Measurements from ENCODE around the gene CNFN.

The CNFN gene

DNA sequence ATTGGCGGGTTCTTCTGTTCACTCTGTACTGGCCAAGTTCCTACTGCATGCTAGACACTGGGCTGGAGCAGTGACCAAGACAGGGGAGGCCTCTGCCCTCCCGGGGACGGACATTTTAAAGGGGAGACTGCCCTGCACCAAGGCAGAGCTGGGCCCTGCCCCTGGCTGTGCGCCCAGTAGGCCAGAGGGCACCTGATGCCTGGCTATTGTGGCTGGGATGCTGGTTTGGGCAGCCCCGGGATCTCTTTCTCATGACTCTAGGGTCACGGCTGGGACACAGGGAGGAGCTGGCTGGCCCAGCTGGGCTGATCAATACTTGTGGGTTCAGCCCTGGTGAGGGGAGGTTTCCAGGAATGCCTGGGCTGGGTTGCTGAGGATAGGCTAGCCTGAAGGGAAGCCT is 19.4 kb upstream of the CNFN start:
- no peak for DNase-seq (ENCODE audit: low spot score)

- DNase-seq (ENCODE audit: low spot score): no peak
These were observed 17.7 kb upstream of the CNFN start for GRCh38 chr19:42407816-42408175.

DNA sequence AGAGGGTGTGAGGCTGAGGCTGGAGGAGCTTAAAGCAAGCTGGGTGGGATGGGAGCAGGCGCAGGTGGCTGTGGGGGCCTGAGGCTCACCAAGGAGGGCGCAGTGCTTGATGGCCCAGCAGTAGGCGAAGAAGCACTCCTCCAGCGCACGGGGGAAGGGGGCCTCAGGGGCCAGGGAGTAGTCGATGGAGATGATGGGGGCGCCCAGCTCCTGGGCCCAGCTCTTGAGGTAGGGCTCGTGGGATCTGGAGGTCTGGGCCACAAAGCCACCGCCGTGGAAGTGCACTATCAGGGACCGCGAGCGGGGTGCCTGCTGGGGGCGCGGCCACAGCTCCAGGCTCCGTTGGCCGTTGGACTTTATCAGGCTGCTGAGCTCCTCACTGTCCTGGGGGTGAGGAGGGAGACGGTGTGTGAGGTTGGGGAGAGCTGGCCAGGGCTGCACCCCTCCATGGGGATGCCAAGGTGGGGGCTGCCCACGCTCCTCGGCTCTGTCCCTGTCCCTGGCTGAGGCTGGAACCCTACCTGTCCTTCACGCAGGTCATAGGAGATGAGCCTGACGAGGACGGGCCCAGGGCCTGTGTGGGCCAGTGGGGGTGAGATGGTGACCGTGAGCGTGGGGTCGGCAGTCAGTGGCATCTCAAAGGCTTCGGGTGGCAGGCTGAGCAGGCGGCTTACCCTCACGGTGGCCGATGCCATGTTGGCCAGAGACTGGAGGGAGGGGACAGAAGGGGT is 17.2 kb upstream of the CNFN start:
- DNase-seq (ENCODE audit: low spot score): no peak

DNA sequence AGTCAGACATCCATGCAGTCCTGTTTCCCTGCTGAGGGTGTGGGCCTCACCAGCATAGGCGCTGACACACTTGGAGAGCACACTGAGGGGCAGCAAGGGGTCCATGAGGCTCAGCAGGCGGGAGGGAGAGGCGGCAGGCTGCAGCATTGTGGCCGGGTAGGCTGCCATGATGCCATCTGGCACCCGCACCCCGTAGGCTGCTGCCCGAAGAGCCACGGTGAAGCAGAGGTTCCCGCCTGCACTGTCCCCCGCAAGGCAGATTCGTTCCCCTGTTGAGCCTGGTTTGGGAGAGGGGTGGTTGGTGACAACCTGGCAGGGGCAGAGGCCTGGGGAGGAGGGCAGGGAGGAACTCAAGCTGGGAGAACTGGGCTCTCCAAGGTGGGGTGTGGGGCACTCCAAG is 16.0 kb upstream of the CNFN start:
- DNase-seq (ENCODE audit: low spot score): no peak

- no peak for DNase-seq (ENCODE audit: low spot score)
These were observed 13.5 kb upstream of the CNFN start for GRCh38 chr19:42403586-42403985.

DNA sequence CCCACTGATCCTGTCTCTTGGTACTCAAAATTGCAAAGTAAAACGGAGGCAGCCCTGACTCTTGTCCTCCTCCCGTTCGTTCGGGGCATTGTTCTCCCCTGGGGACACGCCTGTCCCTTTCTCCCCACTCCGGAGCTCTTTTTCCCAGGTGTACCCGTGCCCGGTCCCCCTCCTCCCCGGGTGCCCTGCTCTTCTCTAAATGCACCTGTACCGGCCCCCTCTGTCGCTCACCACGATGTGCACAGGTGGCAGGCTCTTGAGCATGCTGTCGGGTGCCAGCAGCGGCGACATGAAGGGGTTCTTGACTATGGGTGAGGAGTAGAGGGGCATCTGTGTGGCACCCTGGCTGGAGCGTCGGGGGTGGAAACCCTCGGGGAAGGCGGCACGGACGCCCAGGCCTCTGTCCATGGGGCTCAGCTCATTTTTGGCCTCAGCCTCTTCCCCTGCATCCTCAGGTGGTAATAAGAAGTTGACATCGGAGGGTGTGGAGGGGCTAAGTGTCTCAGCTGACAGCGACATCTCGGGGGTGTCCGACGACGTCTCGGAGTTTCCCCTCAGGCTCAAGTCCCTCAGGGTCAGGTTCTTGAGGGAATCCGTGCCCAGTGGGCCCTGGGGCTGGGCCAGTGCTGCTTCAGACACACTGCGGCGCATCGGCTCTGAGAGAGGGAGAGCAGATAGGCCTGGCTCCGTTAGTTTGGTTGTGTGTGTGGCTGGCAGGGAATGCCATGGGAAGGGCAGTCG is 12.4 kb upstream of the CNFN start:
- DNase-seq (ENCODE audit: low spot score): no peak

DNA sequence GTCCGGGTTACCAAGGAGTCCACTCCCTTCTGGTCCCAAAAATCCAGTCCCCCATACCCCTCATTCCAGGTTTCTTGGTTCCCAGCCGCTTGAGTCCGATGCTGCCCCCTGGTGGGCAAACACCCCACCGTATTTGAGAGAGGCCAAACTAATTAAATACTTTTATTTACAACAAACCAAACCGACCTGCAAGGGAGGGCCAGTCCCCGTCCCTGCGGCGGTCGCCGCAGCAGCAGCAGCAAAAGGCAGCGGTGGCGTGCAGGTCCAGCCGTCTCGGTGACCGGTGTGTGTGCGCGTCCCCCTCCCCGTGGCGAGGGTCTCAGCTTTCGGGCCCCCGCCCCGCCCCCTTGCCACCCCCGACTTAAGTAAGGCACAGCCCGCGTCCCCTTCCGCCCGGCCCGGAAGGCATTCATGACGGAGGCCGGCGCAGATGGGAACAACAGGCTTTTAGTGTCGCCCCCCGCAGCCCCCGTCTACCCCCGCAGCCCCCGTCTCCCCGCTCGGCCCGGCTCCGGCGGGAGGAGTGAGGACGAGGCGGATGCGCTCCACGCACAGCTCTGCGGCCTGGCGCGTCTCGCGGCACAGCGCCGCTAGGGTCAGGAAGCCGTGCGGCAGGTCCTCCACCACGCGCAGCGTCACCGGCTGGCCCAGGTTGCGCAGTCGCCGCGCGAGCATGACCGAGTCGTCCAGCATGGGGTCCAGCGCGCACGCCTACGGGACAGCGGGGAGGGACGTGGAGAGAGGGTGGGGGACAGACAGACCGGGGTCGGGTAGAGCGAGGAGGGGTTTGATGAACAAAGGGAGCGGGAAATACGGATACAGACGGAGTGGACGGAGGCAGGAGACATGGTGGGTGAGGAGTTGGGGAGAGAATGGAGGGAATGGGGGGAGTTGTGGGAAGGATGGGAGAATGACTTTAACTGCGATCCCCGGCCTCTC is 11.5 kb upstream of the CNFN start:
- DNase-seq (ENCODE audit: low spot score): peak; percentile 78

GRCh38 chr19:42400404-42400803 is 10.3 kb upstream of the CNFN start:
- DNase-seq (ENCODE audit: low spot score): no peak

GRCh38 chr19:42397263-42398166 is 7.4 kb upstream of the CNFN start:
- DNase-seq (ENCODE audit: low spot score): no peak

DNA sequence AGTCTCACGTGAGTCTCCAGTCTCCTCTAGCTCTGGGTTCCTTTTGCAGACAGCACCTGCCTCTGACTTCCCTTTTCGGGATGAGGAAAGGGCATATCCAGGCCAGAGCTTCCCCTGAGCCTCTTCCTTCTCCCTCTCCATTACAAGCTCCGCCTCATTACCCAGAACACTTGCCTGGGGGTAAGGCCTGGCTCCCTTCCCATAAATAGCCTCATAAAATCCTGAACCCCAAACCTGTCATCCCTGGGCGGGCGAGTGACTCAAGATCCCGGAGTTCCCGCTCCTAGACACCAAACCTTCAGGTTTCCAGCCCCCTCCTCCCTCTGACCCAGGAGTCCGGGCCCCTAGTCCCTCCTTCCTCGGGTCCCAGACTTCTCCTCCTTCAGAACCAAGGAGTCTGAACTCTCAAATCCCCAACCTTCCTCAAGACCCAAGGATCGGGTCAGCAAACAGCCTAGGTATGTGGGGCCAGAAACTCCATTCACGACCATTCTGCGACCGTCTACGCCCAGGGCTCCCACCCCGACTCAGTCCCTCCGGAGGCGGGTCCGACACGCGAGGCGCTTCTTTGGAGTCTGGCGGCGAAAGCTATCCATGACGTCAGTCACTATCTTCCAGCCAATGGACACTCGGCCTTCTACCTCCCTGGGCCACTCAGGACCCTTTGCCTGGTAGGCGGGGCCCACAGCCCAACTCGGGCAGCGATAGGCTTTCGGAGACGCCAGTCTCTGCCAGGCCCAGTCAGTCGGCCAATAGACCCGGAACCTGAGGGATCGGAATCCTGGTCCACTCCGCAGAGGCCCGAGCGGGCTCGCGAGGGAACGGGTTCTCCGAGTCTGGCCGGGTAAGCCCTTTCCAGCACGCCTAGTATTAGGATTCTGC is 6.5 kb upstream of the CNFN start:
- peak; percentile 99 for DNase-seq (ENCODE audit: low spot score)

DNA sequence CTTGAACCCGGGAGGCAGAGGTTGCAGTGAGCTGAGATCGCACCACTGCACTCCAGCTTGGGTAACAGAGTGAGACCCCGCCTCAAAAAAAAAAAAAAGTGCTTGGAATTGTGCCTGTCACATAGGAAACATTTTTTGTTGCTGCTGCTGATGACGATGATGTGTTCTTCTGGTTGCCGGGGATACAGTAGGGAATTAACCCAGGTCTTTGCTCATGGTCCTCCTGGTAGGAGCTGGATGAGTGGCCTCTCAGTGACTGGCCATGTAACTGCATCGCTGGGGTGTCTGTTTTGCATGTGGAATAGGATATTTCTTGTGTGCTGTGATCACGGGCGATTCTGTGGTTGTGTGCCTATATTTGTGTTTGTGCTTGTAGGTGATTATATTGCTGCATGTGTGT is 4.7 kb upstream of the CNFN start:
- DNase-seq (ENCODE audit: low spot score): no peak

- no peak for DNase-seq (ENCODE audit: low spot score)
These were observed 2.1 kb upstream of the CNFN start for GRCh38 chr19:42392165-42392564.

GRCh38 chr19:42388851-42389489 is 1.1 kb downstream of the CNFN start:
- DNase-seq (ENCODE audit: low spot score): no peak

DNA sequence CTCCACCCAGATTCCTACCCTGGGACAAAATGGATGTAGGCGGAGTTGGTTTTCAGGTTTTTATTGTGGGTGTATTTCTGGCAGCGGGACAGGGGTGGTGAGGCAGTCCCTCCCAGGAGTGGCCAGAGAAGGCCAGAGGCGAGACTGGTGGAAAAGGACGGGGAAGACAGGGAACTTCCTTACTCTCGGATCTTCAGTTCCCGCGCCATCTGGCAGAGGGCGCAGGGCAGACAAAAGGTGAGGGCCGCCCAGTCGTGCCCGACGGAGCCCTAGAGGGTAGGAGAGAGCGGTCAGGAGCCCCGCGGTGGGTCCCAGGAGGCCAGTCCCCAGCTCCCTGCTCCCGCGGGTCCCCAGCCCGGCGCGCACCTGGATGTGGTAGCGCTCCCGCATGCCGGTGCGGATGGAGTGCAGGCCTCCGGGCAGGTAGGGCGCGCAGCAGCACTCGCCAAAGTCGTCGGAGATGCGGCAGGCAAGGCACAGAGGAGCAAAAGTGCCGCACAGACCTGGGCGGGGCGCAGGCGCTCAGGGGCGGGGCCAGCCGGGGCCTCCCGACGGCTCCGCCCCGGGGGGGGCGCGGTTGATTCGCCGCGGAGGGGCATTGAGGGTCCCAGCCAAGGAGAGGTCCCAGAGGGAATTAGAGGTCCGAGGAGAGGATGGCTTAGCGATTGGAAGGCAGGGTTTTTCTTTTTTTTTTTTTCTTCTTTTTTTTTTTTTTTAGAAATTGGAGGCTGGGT is 3.0 kb downstream of the CNFN start:
- DNase-seq (ENCODE audit: low spot score): peak; percentile 78

DNA sequence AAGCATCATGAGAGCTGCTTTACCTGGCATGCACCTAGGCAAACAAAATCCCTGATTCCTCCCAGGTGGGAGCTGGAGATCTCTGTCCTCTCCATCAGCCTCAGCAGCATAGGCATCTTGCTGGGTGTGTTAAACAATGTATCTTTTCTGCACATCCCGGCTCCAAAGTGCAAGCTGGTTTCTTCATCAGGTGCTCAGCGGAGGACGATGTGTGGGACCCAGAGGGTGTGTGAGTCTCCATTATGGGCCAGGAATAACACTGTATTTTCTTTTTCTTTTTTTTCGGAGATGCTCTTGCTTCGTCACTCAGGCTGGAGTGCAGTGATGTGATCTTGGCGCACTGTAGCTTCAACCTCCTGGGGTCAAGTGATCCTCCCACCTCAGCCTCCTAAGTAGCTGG is 9.9 kb downstream of the CNFN start:
- DNase-seq (ENCODE audit: low spot score): no peak

- no peak for DNase-seq (ENCODE audit: low spot score)
These were observed 11.6 kb downstream of the CNFN start for GRCh38 chr19:42378225-42379215.

DNA sequence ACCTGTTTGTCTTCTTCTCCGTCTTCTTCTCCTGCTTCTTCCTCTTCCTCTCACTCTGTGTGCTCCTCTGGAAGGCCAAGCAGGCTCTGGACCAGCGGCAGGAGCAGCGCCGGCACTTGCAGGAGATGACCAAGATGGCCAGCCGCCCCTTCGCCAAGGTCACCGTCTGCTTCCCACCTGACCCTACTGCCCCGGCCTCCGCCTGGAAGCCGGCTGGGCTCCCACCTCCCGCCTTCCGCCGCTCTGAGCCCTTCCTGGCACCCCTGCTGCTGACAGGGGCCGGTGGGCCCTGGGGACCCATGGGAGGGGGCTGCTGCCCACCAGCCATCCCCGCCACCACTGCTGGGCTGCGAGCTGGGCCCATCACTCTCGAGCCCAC is 13.9 kb downstream of the CNFN start:
- no peak for DNase-seq (ENCODE audit: low spot score)
